HepG2 (cell line): Measurements from ENCODE around the gene GSTM1. TPM values are rescaled to one million over a fixed set of nuclear protein-coding genes. Genes with fewer than 3 reads are reported as not detected.

Experiments
- ATAC-seq: fragments of 200-7000 bp; cut with Tn5 transposase; 3 replicates; pipeline ENCODE4 v1.9.1; 2020; ENCODE audit warnings: mild to moderate bottlenecking, moderate library complexity
- BruUV-seq: library from RNA; stranded (reverse); fragments of 400-500 nt; replicated peaks from 2 replicates; lab custom pipeline; 2021; lab: Mats Ljungman, UMichigan
- CTCF ChIA-PET: fragments of 300-600 bp; formaldehyde crosslinking; extraction: SDS; loops from one replicate; lab custom pipeline; 2021; ENCODE audit warnings: low total read pairs, inconsistent platforms, low intra/inter-chr PET ratio; lab: Yijun Ruan, JAX
- POLR2A ChIA-PET: fragments of 350-600 bp; sonication (Branson Sonifier 250); formaldehyde crosslinking; loops from one replicate; lab custom pipeline; 2020; ENCODE audit warnings: antibody characterized with exemption, inconsistent platforms; lab: Yijun Ruan, JAX
- DNase-seq: peaks from one replicate; pipeline ENCODE4 v3.0.0-alpha.2; 2015; ENCODE audit warnings: low spot score
- FAIRE-seq: peaks from 3 replicates; lab custom pipeline; 2011; peaks lifted over from hg19 to GRCh38; lab: Jason Lieb, UNC
- H2AFZ ChIP-seq: one replicate; pipeline ENCODE4 v1.6.1; 2011; ENCODE audit warnings: low read length, inconsistent platforms
- H3K27ac ChIP-seq: fragments of 300-600 bp; 3 replicates; pipeline ENCODE4 v1.8.0; 2011; ENCODE audit warnings: mixed run types, mild to moderate bottlenecking, mixed read lengths, low read length, inconsistent platforms; ENCODE audit not compliant: insufficient read depth; ENCODE audit errors: extremely low read length
- H3K27me3 ChIP-seq, 2 experiments: fragments of 200-600 bp in 1 of 2; 2 replicates in 1 of 2; 3 replicates in 1 of 2; pipeline versions ENCODE4 v1.6.0 to v1.8.0; 2011; ENCODE audit warnings: low read length in 2 of 2, mild to moderate bottlenecking in 2 of 2, moderate library complexity in 2 of 2, inconsistent platforms in 1 of 2; ENCODE audit not compliant: insufficient read depth in 2 of 2, control insufficient read depth in 1 of 2
- H3K36me3 ChIP-seq, 2 experiments: fragments of 200-600 bp in 1 of 2; replicated peaks in 1 of 2; 2 replicates in 1 of 2; 3 replicates in 1 of 2; pipeline versions ENCODE4 v1.5.1 to v1.8.0; 2011; ENCODE audit warnings: low read length in 2 of 2, inconsistent platforms in 1 of 2; ENCODE audit not compliant: insufficient read depth in 2 of 2, control insufficient read depth in 1 of 2
- H3K4me1 ChIP-seq: 2 replicates; pipeline ENCODE4 v1.5.1; 2012; ENCODE audit warnings: low read length, inconsistent platforms; ENCODE audit not compliant: insufficient read depth
- H3K4me2 ChIP-seq: 2 replicates; pipeline ENCODE4 v1.6.0; 2011; ENCODE audit warnings: low read depth, low read length, inconsistent platforms
- H3K4me3 ChIP-seq, 3 experiments: fragments of 200-600 bp in 1 of 3; sonication (generic), shearing (Covaris generic) in 1 of 3; replicated peaks in 1 of 3; 2 replicates each; pipeline ENCODE4 v1.5.1; 2011 to 2016; ENCODE audit warnings: low read length in 3 of 3, inconsistent platforms in 2 of 3, low read depth in 2 of 3, mild to moderate bottlenecking in 2 of 3, control low read depth in 1 of 3, mixed read lengths in 1 of 3; ENCODE audit not compliant: insufficient read depth in 1 of 3
- H3K79me2 ChIP-seq: one replicate; pipeline ENCODE4 v1.6.1; 2011; ENCODE audit warnings: low read length, inconsistent platforms; ENCODE audit not compliant: insufficient read depth
- H3K9ac ChIP-seq: 2 replicates; pipeline ENCODE4 v1.6.0; 2011; ENCODE audit warnings: mild to moderate bottlenecking, low read depth, low read length, inconsistent platforms; ENCODE audit not compliant: insufficient read depth
- H3K9me3 ChIP-seq: 2 replicates; pipeline ENCODE4 v1.5.1; 2012; ENCODE audit warnings: mild to moderate bottlenecking, low read length
- H4K20me1 ChIP-seq: 2 replicates; pipeline ENCODE4 v1.6.0; 2011; ENCODE audit warnings: inconsistent platforms, mild to moderate bottlenecking, low read length, moderate library complexity; ENCODE audit not compliant: insufficient read depth
- ATF6 ChIP-seq: sonication (generic); formaldehyde crosslinking; conservative IDR thresholded peaks from 2 replicates; pipeline ENCODE4 v1.4.0; 2020; ENCODE audit warnings: missing genetic modification reagents
- HMGA1 ChIP-seq: sonication (generic); formaldehyde crosslinking; conservative IDR thresholded peaks from 2 replicates; pipeline ENCODE4 v1.4.0; 2020; ENCODE audit warnings: missing genetic modification reagents
- KDM4B ChIP-seq: sonication (generic); formaldehyde crosslinking; IDR thresholded peaks from 2 replicates; pipeline ENCODE4 v1.4.0; 2020; ENCODE audit warnings: missing genetic modification reagents
- NFKB2 ChIP-seq: sonication (generic); formaldehyde crosslinking; IDR thresholded peaks from 2 replicates; pipeline ENCODE4 v1.4.0; 2020; ENCODE audit warnings: missing genetic modification reagents, borderline replicate concordance
- RFX5 ChIP-seq: IDR thresholded peaks from 2 replicates; pipeline ENCODE4 v1.6.1; 2011; ENCODE audit warnings: low read depth, low read length, improper control_type of control experiment
- SRSF4 ChIP-seq: fragments of 200-400 bp; formaldehyde crosslinking; IDR thresholded peaks from one replicate; pipeline ENCODE4 v1.6.1; 2018; ENCODE audit warnings: mild to moderate bottlenecking, low read depth, low read length, moderate library complexity; ENCODE audit not compliant: poor library complexity, severe bottlenecking
- SRY ChIP-seq: sonication (generic); formaldehyde crosslinking; IDR thresholded peaks from 2 replicates; pipeline ENCODE4 v1.8.0; 2022; ENCODE audit warnings: mild to moderate bottlenecking, missing genetic modification reagents
- ZBTB1 ChIP-seq: sonication (generic); formaldehyde crosslinking; IDR thresholded peaks from 2 replicates; pipeline ENCODE4 v1.4.0; 2020; ENCODE audit warnings: missing genetic modification reagents, borderline replicate concordance
- ZNF160 ChIP-seq: sonication (generic); formaldehyde crosslinking; IDR thresholded peaks from 2 replicates; pipeline ENCODE4 v1.8.0; 2022; ENCODE audit warnings: mild to moderate bottlenecking, inconsistent platforms, missing genetic modification reagents
- ZNF232 ChIP-seq: sonication (generic); formaldehyde crosslinking; IDR thresholded peaks from 2 replicates; pipeline ENCODE4 v1.4.0; 2020; ENCODE audit warnings: missing genetic modification reagents, borderline replicate concordance
- ZNF556 ChIP-seq: sonication (generic); formaldehyde crosslinking; IDR thresholded peaks from 2 replicates; pipeline ENCODE4 v1.4.0; 2020; ENCODE audit warnings: mild to moderate bottlenecking, missing genetic modification reagents, borderline replicate concordance
- WGBS: methylation state at CpG from one replicate; pipeline ENCODE4 v1.1.6; 2017; ENCODE audit warnings: low lambda C conversion rate; 5-methylcytosine and 5-hydroxymethylcytosine counted together
- in situ Hi-C: cut with HindIII; loops from 2 replicates; pipeline ENCODE4 v1.10.0; 2017; ENCODE audit warnings: low pct_unique_long_range_greater_than_20kb; ENCODE audit not compliant: extremely low pct_ligation_motif_present
- intact Hi-C: fragments of 100-400 bp; cut with micrococcal nuclease; formaldehyde crosslinking; loops from one replicate; pipeline ENCODE4 v1.10.0; 2022; ENCODE audit not compliant: unreplicated experiment
- polyA plus RNA-seq, 8 experiments: library from polyadenylated mRNA; depleted of rRNA in 3 of 8; stranded (reverse) in 7 of 8; unstranded in 1 of 8; fragments of >200 nt; fragmentation: Illumina TruSeq in 4 of 8; extraction: Trizol in 4 of 8; gene quantifications; 2 replicates each; pipeline versions ENCODE4 v1.2.1 to v1.2.3, GENCODE V29; 2011 to 2016; ENCODE audit warnings: low read depth in 4 of 8, missing spikeins in 1 of 8, mixed read lengths in 1 of 8; ENCODE audit not compliant: insufficient read depth in 1 of 8
- total RNA-seq, 5 experiments: library from RNA; depleted of rRNA; stranded (reverse); fragments of >200 nt; fragmentation: Illumina TruSeq; extraction: Trizol; gene quantifications; 2 replicates each; pipeline ENCODE4 v1.2.3, GENCODE V29; 2016; ENCODE audit warnings: low read depth in 1 of 5
- TF ChIP-seq, protein P1 (sequence below): sonication (generic); formaldehyde crosslinking; IDR thresholded peaks from 2 replicates; pipeline ENCODE4 v1.4.0; 2020; ENCODE audit warnings: mild to moderate bottlenecking, missing genetic modification reagents
- TF ChIP-seq, protein P2 (sequence below): sonication (generic); formaldehyde crosslinking; IDR thresholded peaks from 2 replicates; pipeline ENCODE4 v1.8.0; 2022; ENCODE audit warnings: missing genetic modification reagents, mild to moderate bottlenecking, inconsistent platforms, borderline replicate concordance
- TF ChIP-seq, protein P3 (sequence below): sonication (generic); formaldehyde crosslinking; IDR thresholded peaks from 2 replicates; pipeline ENCODE4 v1.8.1; 2023; ENCODE audit warnings: mild to moderate bottlenecking, moderate library complexity, missing genetic modification reagents

GSTM1 gene
- total and polyA plus RNA-seq, 2 of the 13 experiments (the other 11 are each of a cell fraction or from before 2014, with no cell fraction given): 0.42 TPM; not detected in 1

DNA sequence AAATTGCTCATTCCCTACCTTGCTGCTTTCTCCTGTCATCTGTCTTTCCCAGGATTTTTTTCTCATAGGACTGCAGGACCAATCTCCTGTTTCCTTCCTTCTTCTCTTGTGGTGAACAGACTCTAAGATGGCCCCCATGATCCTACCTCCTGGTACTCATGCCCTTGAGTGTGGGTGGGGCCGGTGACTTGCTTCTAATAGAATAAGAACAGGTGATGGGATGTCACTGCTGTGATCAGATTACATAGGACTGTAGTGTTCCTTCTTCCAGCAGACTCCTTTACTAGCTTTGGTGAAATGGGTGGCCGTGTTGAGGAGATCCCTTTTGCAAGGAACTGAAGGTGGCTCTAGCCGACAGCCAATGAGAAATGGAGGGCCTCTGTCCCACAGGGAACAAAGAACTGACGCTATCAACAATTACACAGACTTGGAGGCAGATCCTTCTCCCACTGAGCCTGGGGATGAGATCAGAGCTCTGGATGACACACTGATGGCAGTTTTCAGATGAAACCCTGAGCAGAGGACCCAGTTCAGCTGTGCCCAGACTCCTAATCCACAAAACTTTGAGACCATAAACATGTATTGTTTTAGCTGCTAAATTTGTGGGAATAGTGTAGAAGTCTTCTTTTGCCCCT lies 45.7 kb downstream of the GSTM1 start:
- POLR2A ChIA-PET: no interaction called here
- Histone ChIP-seq H2AFZ (no peak overlapping the region), H3K27me3 (no peaks in the 10 kb centered on the region), H3K27ac (no peak overlapping the region), H3K4me2 (no peak overlapping the region), H4K20me1 (no peaks in the 10 kb centered on the region), H3K9me3 (no peaks in the 10 kb centered on the region), H3K36me3 (peaks cover 9 to 15% of the 10 kb centered on the region in 2 experiments; a peak in 4 of 5 replicates), H3K9ac (no peak overlapping the region), H3K79me2 (no peaks in the 10 kb centered on the region), H3K4me3 (no peak overlapping the region), H3K4me1 (peaks cover 27% of the 10 kb centered on the region)
- 98% methylated on average over 4 of the region's 4 CpGs for WGBS
- TF ChIP-seq, protein P1, sequence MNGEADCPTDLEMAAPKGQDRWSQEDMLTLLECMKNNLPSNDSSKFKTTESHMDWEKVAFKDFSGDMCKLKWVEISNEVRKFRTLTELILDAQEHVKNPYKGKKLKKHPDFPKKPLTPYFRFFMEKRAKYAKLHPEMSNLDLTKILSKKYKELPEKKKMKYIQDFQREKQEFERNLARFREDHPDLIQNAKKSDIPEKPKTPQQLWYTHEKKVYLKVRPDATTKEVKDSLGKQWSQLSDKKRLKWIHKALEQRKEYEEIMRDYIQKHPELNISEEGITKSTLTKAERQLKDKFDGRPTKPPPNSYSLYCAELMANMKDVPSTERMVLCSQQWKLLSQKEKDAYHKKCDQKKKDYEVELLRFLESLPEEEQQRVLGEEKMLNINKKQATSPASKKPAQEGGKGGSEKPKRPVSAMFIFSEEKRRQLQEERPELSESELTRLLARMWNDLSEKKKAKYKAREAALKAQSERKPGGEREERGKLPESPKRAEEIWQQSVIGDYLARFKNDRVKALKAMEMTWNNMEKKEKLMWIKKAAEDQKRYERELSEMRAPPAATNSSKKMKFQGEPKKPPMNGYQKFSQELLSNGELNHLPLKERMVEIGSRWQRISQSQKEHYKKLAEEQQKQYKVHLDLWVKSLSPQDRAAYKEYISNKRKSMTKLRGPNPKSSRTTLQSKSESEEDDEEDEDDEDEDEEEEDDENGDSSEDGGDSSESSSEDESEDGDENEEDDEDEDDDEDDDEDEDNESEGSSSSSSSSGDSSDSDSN (CRISPR knock-in tag): no peak
- TF ChIP-seq HMGA1 (CRISPR knock-in tag) (no peak), ZBTB1 (no peak), ATF6 (CRISPR knock-in tag) (no peak), SRSF4 (no peak), KDM4B (CRISPR knock-in tag) (no peak), SRY (CRISPR knock-in tag) (no peak), ZNF556 (CRISPR knock-in tag) (no peak), NFKB2 (CRISPR knock-in tag) (no peak), RFX5 (no peak), ZNF160 (CRISPR knock-in tag) (no peak), ZNF232 (CRISPR knock-in tag) (no peak)
- TF ChIP-seq, protein P2, sequence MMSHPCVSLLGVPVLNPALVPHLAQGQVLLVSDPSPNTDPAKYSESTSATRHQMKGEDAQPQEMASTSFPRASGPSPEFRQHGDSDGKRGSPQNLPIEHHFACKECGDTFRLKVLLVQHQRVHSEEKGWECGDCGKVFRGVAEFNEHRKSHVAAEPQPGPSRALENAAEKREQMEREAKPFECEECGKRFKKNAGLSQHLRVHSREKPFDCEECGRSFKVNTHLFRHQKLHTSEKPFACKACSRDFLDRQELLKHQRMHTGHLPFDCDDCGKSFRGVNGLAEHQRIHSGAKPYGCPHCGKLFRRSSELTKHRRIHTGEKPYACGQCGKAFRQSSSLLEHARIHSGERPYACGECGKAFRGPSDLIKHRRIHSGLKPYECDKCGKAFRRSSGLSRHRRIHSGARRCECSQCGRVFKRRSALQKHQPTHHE (CRISPR knock-in tag): no peak
- TF ChIP-seq, protein P3, sequence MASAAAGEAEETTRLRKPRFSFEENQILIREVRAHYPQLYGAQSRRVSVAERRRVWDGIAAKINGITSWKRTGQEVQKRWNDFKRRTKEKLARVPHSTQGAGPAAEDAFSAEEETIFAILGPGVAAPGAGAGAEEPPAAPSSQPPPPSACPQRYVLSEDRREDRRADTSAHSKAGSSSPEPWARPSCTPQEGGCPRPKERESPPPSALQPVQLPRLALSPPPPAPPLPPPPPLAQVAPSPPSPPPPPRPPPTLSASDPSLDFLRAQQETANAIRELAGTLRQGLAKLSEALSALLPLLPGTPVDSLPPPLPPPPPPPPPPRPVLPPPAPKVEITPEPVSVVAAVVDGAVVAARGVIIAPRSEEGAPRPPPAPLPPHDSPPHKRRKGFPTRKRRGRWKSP: no peak
- in situ Hi-C loops: no loop called here
- ATAC-seq (no peak), FAIRE-seq (no peak), DNase-seq (no peak)
- intact Hi-C loops: loop anchor here (5.0 kb wide), 1 partner anchor 39 kb away; no protein-coding TSS in a partner anchor
- CTCF ChIA-PET: no interaction called here
- no TSS peak for BruUV-seq
